CMK (cell line): ENCODE data around the gene MLPH.

ENCODE experiments used
- DNase-seq: peaks from one replicate; pipeline ENCODE4 v3.0.0-alpha.2; 2010; ENCODE audit warnings: low read depth

MLPH gene

DNA sequence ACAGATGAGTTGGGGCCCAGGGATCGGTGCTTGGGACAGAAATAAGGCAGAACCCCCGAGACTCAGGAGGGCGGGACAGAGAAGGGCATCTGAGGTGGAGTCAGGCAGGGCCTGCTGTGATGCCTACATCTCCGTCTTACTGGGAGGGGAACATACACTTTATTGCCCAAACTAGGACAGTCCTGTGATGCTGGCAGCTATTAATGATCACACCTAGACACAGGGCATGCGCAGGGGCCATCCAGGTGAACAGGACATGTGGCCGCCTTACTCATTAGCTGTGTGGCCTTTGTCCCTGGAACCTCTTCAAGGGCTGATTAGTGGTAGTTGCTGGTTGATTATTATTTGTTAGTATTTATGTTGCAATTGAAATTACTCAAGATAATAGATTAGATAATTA is 33.2 kb downstream of the MLPH start:
- no peak for DNase-seq

- no peak for DNase-seq
Measured at GRCh38 chr2:237524631-237525030, 37.6 kb downstream of the MLPH start.

- no peak for DNase-seq
Measured at GRCh38 chr2:237525559-237526157, 38.6 kb downstream of the MLPH start.

DNA sequence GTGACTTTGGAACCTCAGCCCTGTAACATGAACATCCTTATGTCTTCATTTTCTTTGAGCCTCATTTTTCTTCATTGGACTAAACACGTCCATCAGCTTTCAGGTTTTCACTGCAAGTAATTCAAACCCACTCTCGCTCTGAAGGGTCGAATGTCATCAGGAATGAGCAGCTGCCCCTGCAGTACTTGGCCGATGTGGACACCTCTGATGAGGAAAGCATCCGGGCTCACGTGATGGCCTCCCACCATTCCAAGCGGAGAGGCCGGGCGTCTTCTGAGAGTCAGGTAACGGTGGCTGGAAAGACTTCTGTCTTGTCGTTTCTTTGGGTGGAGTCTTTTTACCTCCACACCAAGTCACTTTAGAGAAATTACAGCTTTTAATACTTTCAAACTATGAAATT is 40.2 kb downstream of the MLPH start:
- no peak for DNase-seq

GRCh38 chr2:237527766-237528165 is 40.7 kb downstream of the MLPH start:
- no peak for DNase-seq

GRCh38 chr2:237529452-237530402 is 42.7 kb downstream of the MLPH start:
- no peak for DNase-seq

- DNase-seq, result no peak
Measured at GRCh38 chr2:237530472-237531433, 43.7 kb downstream of the MLPH start.

DNA sequence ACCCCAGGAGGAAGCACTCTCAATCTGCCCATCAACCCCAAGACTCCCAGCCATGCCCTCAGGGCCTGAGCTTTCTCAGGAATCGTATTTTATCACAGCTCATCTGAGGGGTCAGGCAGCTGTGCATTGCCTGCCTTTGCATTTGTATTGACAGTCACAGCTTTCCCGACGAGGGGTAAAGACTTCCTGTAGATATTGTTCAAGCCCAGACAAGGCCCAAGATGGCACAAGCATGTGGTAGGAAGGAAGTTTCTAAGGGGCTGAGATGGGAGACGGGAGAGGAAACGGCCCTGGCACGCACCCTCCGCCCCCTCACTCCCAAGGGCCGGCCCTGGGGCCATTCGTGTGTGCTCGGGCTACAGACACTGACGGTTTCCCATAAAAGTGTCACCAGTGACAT is 45.1 kb downstream of the MLPH start:
- DNase-seq, result no peak

GRCh38 chr2:237533668-237534161 is 46.7 kb downstream of the MLPH start:
- no peak for DNase-seq

- DNase-seq, result no peak
Measured at GRCh38 chr2:237534380-237534779, 47.3 kb downstream of the MLPH start.

DNA sequence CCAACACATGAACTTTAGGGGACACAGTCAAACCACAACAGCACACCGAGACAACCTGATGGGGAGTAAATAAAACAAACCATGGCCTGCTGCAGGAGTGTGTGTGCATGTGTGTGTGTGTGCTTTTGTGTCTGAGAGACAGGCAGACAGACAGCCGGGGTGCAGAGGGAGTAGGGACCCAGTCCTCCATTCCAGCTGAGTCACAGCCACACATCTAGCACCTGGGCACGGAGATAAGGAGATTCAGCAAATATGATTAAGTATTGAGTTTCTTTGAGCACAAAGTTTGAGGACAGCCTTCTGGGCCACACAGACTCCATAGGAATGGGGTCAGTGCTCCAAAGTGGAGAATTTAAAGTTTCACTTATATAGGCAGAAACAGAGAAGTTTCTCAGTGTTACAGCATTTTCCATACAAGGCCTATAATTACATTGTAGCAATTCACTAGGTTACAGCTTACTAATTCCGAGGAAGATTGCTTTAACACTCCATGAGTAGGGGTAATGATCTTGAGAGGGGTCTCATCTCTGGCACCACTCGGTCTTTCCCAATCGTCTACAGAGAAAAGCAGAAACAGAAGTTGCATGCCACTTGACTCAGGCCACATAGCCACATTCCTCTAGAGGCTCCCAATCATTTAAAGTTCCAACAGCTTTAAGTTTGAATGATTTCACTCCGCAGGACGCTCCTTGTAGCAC is 48.5 kb downstream of the MLPH start:
- DNase-seq, result no peak

- DNase-seq, result no peak
Measured at GRCh38 chr2:237536083-237536415, 49.0 kb downstream of the MLPH start.

DNA sequence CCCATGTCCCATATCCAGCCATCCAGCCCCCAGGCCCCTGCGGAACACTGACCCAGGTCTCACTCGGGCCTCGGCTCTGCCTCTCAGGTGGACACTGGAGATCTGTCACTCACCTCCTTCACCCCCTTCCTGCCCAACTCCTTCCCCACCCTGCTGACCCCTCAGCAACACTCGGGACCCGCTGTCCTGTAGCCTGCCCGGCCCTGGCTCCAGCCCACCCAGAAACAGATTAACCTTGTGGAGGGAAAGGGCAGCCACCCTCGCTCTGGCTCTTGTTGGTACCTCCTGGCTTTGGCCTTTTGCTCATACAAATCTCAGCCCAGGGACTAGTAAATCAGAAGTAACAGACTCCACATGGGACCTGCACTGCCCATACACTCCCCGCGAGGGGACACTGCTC is 49.6 kb downstream of the MLPH start:
- no peak for DNase-seq

- no peak for DNase-seq
Measured at GRCh38 chr2:237538001-237538720, 51.1 kb downstream of the MLPH start.

DNA sequence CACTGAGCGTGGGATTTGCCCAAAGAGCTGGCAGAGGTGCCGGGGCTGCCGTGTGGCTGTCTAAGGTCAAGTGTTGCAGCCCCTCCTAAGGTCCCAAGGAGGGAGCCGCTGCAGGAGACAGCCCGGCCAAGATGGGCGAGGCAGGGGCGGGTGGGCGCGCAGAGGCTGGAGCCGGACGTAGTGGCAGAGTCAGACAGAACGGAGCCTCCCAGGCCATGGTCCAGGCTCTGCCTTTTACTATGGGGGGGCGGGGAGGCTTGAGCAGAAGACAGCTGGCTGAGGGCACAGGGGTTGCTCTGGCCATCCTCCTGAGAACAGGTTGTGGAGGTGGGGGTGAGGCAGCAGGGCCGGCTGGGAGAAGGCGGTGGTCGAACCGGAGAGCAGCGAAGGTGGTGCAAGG is 51.9 kb downstream of the MLPH start:
- DNase-seq, result no peak

- no peak for DNase-seq
Measured at GRCh38 chr2:237539681-237540080, 52.6 kb downstream of the MLPH start.

GRCh38 chr2:237540223-237540775 is 53.2 kb downstream of the MLPH start:
- DNase-seq, result no peak

DNA sequence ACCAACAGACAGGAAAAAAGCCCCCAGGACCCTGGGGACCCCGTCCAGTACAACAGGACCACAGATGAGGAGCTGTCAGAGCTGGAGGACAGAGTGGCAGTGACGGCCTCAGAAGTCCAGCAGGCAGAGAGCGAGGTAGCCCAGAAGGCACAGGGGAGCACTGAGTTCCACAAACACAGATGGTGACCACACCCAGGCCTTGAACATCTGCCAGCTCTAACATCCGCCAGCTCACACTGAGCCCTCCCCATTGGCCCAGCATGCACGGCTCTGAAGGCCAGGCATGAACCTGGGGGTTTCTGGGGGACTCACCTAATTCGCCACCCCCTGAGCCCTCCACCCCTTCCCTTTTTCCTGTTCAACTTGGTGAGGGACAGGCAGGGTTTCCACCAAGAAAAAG is 53.8 kb downstream of the MLPH start:
- no peak for DNase-seq

DNA sequence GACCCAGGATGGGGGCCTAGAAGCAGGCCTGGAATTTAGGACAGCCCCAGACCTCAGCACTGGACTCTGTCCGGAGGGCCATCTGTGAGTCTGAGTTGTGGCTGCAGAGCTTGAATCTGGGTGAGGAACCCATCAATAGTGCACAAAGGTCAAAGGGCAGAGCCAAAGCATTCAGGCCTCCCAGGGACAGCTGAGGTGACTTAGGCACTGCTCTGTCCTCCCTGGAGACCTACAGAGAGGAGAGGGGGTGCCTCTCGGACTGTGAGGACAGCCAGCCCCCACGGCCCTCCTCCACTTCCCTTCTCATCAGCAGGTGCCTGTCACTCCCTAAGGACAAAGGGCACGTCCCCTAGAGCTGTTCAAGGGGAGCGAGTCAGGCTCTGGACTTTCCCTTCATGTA is 54.2 kb downstream of the MLPH start:
- DNase-seq, result no peak

DNA sequence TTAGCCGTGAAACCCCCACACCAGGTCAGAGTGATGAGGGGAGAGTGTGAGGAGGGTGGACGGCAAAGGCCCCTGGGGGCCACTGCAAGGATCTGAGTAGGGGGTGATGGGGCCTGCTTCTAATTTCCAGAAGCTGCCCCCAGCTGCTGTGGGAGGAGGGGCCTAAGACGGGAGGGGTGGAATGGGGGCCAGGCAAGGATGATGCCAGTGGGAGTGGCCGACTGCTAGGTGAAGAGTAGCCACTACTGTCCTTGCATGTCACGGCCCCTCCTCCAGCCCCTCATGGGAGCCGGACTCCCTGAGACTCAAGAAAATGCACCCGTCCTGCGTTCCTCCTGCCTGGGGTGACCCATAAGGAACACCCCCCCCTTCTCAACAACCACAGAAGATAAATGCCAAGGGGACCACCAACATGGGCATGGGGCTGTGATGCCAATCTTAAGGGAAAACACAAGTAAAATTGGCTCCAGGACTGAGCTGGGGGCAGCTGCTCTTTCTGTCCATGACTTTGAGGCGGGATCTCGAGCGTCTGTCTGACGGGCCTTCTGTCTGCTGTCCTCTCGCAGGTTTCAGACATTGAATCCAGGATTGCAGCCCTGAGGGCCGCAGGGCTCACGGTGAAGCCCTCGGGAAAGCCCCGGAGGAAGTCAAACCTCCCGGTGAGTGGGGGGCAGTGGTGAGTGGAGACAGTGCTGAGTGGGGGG is 55.1 kb downstream of the MLPH start:
- no peak for DNase-seq
